ENCODE results near the gene MLF2.

MLF2 gene

DNA sequence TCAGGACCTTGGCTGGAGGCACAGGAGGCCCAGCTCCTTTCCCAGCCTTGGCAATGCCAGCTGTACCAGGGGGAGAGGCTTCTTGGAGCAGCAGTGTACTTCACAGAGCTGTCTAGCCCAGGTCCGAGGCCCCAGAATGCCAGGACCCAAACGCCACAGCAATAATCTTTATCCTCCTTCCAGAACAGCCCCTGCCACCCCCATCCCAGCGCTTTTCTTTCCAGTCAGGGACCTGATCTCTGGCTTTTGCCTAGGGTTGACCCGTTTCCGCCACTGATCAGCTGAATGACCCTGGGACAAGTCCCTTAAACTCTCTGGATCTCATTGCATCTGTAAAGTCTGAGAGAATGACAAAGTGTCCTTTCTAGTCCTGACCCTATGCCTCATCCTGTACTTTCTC is 24.4 kb upstream of the MLF2 start:
- peaks cover 26% of the 10 kb centered on the region for H3K36me3 ChIP-seq (ENCODE audit: control insufficient read depth, insufficient read depth, low read length)
- no peaks in the 10 kb centered on the region for H3K9me3 ChIP-seq (ENCODE audit: control insufficient read depth, low read length)
- H3K27ac ChIP-seq (ENCODE audit: low read depth, low read length, severe bottlenecking) = no peak overlapping the region
- peaks cover 14% of the 10 kb centered on the region for H3K4me1 ChIP-seq (ENCODE audit: control insufficient read depth, insufficient read depth, low read length, poor library complexity, severe bottlenecking)
- WGBS, 2 experiments (ENCODE audit: insufficient coverage in 2 of 2) = 92 to 100% methylated on average over 1 to 5 of the region's 5 CpGs
- no peak overlapping the region for H3K4me3 ChIP-seq (ENCODE audit: extremely low read depth, insufficient read depth, low read length, poor library complexity, severe bottlenecking)

DNA sequence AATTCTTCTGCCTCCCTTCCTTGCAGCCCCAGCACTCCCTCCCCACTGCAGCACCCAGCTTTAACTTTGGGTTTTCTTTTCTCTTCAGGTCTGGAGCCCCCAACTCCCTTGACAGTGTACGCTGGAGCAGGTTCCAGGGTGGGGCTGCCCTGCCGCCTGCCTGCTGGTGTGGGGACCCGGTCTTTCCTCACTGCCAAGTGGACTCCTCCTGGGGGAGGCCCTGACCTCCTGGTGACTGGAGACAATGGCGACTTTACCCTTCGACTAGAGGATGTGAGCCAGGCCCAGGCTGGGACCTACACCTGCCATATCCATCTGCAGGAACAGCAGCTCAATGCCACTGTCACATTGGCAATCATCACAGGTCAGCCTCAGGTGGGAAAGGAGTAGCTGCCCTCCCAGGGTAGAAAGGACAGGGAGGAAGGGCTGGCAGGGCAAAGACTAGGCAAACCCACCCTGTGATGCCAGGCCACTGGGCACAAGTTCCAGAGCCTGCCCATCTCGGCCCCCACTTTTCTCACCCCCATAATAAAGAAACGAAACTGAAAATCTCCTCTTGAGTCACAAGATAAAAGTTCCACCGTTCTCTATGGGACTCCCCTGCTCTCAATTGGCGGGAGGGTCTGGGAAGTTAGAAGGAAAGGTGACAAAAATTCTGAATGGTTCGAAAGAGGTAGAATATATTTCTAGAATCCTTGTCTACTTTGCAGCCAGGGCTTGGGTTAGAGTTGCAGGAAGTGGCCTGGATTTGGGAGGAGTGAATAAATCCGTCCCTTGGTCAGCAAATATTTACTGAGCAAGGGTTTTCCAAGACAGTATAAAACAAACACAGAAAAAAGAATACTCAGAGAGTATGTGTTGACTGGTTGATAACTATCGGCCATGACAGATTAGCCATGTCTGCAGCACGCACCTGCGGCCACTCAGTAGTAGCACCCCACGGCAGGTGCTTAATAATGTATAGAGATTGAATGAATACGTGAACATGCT is 22.5 kb upstream of the MLF2 start:
- WGBS, 2 experiments (ENCODE audit: insufficient coverage in 2 of 2) = 86 to 88% methylated on average over 11 to 12 of the region's 16 CpGs
- H3K9me3 ChIP-seq (ENCODE audit: control insufficient read depth, low read length) = no peaks in the 10 kb centered on the region
- H3K27ac ChIP-seq (ENCODE audit: low read depth, low read length, severe bottlenecking) = no peak overlapping the region
- H3K4me3 ChIP-seq (ENCODE audit: extremely low read depth, insufficient read depth, low read length, poor library complexity, severe bottlenecking) = no peak overlapping the region
- H3K4me1 ChIP-seq (ENCODE audit: control insufficient read depth, insufficient read depth, low read length, poor library complexity, severe bottlenecking) = peaks cover 20% of the 10 kb centered on the region
- H3K36me3 ChIP-seq (ENCODE audit: control insufficient read depth, insufficient read depth, low read length) = peaks cover 40% of the 10 kb centered on the region

DNA sequence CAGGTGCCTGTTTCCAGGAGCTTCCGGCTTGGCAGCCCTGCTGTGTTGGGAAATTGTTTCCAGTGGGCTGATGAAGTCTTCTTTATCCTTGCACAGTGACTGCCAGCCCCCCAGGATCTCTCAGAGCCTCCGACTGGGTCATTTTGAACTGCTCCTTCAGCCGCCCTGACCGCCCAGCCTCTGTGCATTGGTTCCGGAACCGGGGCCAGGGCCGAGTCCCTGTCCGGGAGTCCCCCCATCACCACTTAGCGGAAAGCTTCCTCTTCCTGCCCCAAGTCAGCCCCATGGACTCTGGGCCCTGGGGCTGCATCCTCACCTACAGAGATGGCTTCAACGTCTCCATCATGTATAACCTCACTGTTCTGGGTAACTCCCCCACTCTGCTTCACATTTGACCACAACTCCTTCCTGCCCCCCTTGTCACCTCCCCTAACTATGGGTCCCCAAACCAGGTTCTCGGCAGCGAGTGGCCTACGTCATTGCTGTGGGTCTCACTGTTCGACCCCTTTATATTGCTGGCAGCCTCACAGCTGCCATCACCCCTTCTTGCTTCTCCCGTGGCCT is 21.6 kb upstream of the MLF2 start:
- Histone ChIP-seq H3K4me3 (ENCODE audit: extremely low read depth, insufficient read depth, low read length, poor library complexity, severe bottlenecking) (no peak overlapping the region), H3K9me3 (ENCODE audit: control insufficient read depth, low read length) (no peaks in the 10 kb centered on the region), H3K27ac (ENCODE audit: low read depth, low read length, severe bottlenecking) (no peak overlapping the region), H3K4me1 (ENCODE audit: control insufficient read depth, insufficient read depth, low read length, poor library complexity, severe bottlenecking) (peaks cover 20% of the 10 kb centered on the region), H3K36me3 (ENCODE audit: control insufficient read depth, insufficient read depth, low read length) (peaks cover 49% of the 10 kb centered on the region)
- 91 to 92% methylated on average over 13 to 15 of the region's 15 CpGs for WGBS, 2 experiments (ENCODE audit: insufficient coverage in 2 of 2)

DNA sequence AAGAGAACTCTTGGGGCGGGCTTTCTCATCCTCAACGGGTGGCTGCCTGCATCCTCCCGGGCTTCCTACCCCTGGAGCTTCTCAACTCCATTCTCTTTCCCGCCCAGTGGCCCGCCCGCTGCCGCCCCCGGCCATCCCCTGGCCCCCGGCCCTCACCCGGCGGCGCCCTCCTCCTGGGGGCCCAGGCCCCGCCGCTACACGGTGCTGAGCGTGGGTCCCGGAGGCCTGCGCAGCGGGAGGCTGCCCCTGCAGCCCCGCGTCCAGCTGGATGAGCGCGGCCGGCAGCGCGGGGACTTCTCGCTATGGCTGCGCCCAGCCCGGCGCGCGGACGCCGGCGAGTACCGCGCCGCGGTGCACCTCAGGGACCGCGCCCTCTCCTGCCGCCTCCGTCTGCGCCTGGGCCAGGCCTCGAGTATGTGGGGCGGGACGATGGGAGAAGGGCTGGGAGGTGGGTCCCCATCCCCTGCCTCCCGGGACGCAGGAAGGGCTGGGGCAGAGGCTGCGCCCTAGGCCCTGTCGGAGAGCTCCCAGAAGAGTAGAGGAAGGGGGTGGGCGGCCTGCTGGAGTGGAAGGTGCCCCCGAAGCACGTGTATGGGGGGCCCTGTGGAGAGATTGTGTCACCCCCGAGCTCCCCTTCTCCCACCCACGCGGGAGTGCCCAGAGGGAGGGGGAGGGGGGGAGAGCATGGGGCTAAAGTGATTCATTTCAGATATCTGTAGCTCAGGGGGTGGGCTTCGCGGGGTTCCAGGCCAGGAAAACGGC is 20.8 kb upstream of the MLF2 start:
- peaks cover 27% of the 10 kb centered on the region for H3K4me1 ChIP-seq (ENCODE audit: control insufficient read depth, insufficient read depth, low read length, poor library complexity, severe bottlenecking)
- 24 to 27% methylated on average over 33 to 34 of the region's 60 CpGs for WGBS, 2 experiments (ENCODE audit: insufficient coverage in 2 of 2)
- H3K36me3 ChIP-seq (ENCODE audit: control insufficient read depth, insufficient read depth, low read length) = peaks cover 57% of the 10 kb centered on the region
- H3K9me3 ChIP-seq (ENCODE audit: control insufficient read depth, low read length) = no peaks in the 10 kb centered on the region
- H3K27ac ChIP-seq (ENCODE audit: low read depth, low read length, severe bottlenecking) = no peak overlapping the region
- H3K4me3 ChIP-seq (ENCODE audit: extremely low read depth, insufficient read depth, low read length, poor library complexity, severe bottlenecking) = no peak overlapping the region

DNA sequence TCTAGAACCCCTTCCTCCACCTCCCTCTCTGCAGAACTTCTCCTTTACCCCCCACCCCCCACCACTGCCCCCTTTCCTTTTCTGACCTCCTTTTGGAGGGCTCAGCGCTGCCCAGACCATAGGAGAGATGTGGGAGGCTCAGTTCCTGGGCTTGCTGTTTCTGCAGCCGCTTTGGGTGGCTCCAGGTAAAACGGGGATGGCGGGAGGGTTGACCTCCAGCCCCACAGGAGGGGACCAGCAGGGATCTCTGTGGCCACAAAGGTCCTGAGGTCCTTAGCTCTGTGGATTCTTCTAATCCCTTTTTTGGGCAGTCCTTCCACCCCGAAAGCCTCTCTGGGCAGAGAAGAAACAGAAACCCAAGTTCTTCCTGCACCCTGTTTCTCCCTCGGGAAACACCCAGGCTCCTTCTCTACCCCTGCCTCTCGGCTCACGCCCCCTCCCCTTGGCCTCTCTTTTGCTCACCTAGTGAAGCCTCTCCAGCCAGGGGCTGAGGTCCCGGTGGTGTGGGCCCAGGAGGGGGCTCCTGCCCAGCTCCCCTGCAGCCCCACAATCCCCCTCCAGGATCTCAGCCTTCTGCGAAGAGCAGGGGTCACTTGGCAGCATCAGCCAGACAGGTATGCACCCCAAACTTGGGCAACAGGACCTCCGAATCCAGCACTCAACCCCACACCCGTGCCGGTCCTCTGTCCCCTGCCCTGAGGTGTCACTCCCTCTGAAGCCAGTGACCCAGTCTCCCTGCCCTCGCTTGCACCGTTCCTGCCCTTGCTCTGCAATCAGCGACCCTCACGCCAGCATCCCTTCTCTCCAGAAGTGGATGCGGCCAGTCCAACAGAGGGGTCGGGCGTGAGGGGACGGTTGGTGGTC is 20.0 kb upstream of the MLF2 start:
- peaks cover 27% of the 10 kb centered on the region for H3K4me1 ChIP-seq (ENCODE audit: control insufficient read depth, insufficient read depth, low read length, poor library complexity, severe bottlenecking)
- H3K9me3 ChIP-seq (ENCODE audit: control insufficient read depth, low read length) = no peaks in the 10 kb centered on the region
- H3K36me3 ChIP-seq (ENCODE audit: control insufficient read depth, insufficient read depth, low read length) = peaks cover 58% of the 10 kb centered on the region
- H3K27ac ChIP-seq (ENCODE audit: low read depth, low read length, severe bottlenecking) = no peak overlapping the region
- WGBS, 2 experiments (ENCODE audit: insufficient coverage in 2 of 2) = 56 to 66% methylated on average over 12 to 20 of the region's 21 CpGs
- H3K4me3 ChIP-seq (ENCODE audit: extremely low read depth, insufficient read depth, low read length, poor library complexity, severe bottlenecking) = no peak overlapping the region

DNA sequence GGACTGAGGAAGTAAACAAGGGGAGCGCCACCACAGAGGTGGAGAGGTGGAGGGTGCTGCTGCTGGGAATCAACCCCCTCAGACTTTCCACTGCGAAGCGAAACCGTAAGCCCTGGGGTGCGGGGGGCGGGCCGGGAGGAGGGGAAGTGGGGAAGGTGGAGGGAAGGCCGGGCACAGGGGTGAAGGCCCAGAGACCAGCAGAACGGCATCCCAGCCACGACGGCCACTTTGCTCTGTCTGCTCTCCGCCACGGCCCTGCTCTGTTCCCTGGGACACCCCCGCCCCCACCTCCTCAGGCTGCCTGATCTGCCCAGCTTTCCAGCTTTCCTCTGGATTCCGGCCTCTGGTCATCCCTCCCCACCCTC is 19.4 kb upstream of the MLF2 start, which contains the start of gene LAG3:
Gene LAG3 (plus strand): TSS at position 190 of the 365 bp plus-strand sequence. CDS start 333 bp downstream, outside the sequence.
- Histone ChIP-seq H3K9me3 (ENCODE audit: control insufficient read depth, low read length) (no peaks in the 10 kb centered on the region), H3K4me3 (ENCODE audit: extremely low read depth, insufficient read depth, low read length, poor library complexity, severe bottlenecking) (no peak within 1 kb of the TSS), H3K36me3 (ENCODE audit: control insufficient read depth, insufficient read depth, low read length) (peaks cover 57% of the 10 kb centered on the region), H3K4me1 (ENCODE audit: control insufficient read depth, insufficient read depth, low read length, poor library complexity, severe bottlenecking) (peaks cover 25% of the 10 kb centered on the region), H3K27ac (ENCODE audit: low read depth, low read length, severe bottlenecking) (peak within 1 kb of the TSS; percentile 36)
- 60 to 65% methylated on average over 3 to 10 of the region's 15 CpGs for WGBS, 2 experiments (ENCODE audit: insufficient coverage in 2 of 2)

DNA sequence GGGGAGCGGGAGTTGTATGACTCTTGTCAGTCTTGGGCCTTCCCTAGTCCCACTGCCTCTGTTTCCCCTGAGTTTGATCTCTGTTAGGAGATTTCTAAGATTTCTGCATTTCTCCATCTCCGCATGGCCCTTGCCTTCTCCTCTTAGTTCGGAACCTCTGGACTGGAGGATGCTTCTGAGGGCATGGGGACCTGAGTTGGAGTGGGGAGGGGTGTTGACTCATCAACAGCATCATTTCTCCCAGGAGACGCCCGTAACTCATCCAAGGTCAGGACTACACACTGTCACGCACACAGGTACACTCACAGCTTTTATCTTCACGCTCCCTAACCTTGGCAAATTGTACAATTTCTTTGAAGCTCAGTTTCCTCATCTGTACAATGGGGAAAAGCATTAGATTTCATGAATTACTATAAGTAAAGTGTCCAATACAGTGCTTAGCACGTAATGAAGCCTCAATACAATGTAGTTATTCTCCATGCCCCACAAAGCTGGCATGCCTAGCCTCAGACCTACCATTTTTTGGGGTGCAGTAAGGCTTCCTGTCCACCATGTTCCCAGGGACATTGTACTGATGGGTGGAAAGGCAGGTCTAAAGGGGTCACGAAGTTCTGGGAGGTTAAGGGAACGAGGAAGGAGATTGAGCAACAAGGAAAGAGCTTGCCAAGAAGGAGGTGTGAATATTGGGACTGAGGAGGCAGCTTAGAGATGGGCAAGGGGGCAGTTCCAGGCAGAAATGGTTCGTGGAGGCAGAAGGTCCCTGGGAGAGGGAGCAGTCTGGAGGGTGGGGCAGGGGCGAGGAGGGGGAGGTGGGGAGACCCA is 18.8 kb upstream of the MLF2 start:
- Histone ChIP-seq H3K36me3 (ENCODE audit: control insufficient read depth, insufficient read depth, low read length) (peaks cover 53% of the 10 kb centered on the region), H3K27ac (ENCODE audit: low read depth, low read length, severe bottlenecking) (peak overlapping the region; percentile 36), H3K4me3 (ENCODE audit: extremely low read depth, insufficient read depth, low read length, poor library complexity, severe bottlenecking) (no peak overlapping the region), H3K4me1 (ENCODE audit: control insufficient read depth, insufficient read depth, low read length, poor library complexity, severe bottlenecking) (peaks cover 25% of the 10 kb centered on the region), H3K9me3 (ENCODE audit: control insufficient read depth, low read length) (no peaks in the 10 kb centered on the region)
- 82 to 94% methylated on average over 4 to 6 of the region's 12 CpGs for WGBS, 2 experiments (ENCODE audit: insufficient coverage in 2 of 2)

DNA sequence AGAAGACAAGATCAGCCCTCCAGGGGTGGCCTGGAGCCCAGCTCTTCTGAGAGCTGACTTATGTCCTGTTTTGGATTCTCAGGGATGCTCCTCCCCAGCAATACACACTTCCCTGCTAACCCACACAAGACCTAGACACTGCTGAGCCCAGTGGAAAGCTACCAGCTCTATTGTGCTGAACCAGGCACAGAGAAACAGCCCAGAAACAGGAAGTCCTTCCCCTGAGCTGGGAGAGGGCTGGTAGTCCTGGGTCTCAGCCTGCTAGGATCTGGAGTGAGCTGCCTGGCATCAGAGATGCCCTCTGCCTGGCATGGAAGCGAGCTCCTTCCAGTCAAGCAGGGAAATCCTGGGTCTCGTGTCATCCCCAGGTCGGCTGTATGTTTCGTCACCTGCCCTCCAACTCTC is 18.2 kb upstream of the MLF2 start:
- WGBS, 2 experiments (ENCODE audit: insufficient coverage in 2 of 2) = 97 to 100% methylated on average over 3 to 4 of the region's 4 CpGs
- H3K27ac ChIP-seq (ENCODE audit: low read depth, low read length, severe bottlenecking) = peak overlapping the region; percentile 12
- no peak overlapping the region for H3K4me3 ChIP-seq (ENCODE audit: extremely low read depth, insufficient read depth, low read length, poor library complexity, severe bottlenecking)
- no peaks in the 10 kb centered on the region for H3K9me3 ChIP-seq (ENCODE audit: control insufficient read depth, low read length)
- H3K36me3 ChIP-seq (ENCODE audit: control insufficient read depth, insufficient read depth, low read length) = peaks cover 49% of the 10 kb centered on the region
- peaks cover 25% of the 10 kb centered on the region for H3K4me1 ChIP-seq (ENCODE audit: control insufficient read depth, insufficient read depth, low read length, poor library complexity, severe bottlenecking)

DNA sequence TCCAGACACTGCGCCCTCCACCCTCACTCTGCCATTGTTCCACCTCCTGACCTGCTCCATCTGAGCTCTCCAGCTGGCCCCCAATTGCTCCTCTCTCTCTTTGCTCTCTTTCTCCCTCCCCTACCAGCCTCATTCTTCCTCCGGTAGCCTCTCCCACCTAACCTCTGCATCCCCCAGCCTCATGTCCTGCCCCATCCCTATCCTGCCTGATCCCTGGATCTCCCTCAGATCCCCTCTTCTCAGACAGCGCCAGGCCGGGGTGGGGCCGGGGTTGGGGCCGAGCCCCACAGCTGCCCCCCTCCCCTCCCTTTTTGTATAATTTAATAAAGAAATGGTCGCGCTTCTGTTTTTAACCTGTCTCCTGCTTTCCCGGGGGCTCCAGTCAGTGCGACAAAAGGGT is 17.7 kb upstream of the MLF2 start:
- Histone ChIP-seq H3K27ac (ENCODE audit: low read depth, low read length, severe bottlenecking) (peak overlapping the region; percentile 12), H3K4me3 (ENCODE audit: extremely low read depth, insufficient read depth, low read length, poor library complexity, severe bottlenecking) (no peak overlapping the region), H3K4me1 (ENCODE audit: control insufficient read depth, insufficient read depth, low read length, poor library complexity, severe bottlenecking) (peaks cover 28% of the 10 kb centered on the region), H3K36me3 (ENCODE audit: control insufficient read depth, insufficient read depth, low read length) (peaks cover 44% of the 10 kb centered on the region), H3K9me3 (ENCODE audit: control insufficient read depth, low read length) (no peaks in the 10 kb centered on the region)
- 80 to 96% methylated on average over 2 of the region's 10 CpGs for whole genome bisulfite sequencing, 2 experiments (ENCODE audit: insufficient coverage in 2 of 2)
